ENCODE measurements around the gene LLGL1.

Gene LLGL1

DNA sequence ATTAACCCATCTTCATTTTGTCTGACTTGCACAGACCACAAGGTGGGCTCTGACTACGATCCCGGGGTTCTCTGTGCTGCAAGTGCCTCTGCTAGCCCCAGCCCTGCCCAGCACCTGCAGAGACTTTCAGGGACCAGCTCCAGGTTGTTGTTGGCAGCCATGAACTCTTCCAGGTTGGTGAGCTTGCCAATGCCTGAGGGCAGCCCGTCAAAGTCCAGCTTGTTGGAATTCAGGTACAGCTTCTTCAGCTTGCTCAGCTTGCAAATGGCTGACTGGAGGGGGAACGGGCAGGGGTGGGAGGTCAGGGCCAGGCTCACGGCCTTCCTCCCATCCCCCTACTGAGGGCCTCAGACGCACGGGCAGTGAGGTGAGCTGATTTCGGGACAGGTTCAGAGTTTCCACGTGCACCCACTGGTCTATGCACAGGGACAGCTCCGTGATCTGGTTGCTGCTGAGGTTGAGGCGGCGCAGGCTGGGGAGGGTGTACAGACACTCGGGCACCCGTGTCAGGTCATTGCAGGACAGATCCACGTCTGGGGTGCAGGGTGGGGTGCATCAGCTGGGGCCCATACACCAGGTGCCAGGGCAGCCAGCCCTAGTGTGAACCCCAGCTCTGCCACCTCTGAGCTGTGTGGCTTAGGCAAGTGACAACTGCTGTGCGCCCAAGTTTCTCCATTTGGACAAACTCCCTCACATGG lies 27.9 kb downstream of the LLGL1 start:
- no peak for DNase-seq (ENCODE audit: low read depth)

DNA sequence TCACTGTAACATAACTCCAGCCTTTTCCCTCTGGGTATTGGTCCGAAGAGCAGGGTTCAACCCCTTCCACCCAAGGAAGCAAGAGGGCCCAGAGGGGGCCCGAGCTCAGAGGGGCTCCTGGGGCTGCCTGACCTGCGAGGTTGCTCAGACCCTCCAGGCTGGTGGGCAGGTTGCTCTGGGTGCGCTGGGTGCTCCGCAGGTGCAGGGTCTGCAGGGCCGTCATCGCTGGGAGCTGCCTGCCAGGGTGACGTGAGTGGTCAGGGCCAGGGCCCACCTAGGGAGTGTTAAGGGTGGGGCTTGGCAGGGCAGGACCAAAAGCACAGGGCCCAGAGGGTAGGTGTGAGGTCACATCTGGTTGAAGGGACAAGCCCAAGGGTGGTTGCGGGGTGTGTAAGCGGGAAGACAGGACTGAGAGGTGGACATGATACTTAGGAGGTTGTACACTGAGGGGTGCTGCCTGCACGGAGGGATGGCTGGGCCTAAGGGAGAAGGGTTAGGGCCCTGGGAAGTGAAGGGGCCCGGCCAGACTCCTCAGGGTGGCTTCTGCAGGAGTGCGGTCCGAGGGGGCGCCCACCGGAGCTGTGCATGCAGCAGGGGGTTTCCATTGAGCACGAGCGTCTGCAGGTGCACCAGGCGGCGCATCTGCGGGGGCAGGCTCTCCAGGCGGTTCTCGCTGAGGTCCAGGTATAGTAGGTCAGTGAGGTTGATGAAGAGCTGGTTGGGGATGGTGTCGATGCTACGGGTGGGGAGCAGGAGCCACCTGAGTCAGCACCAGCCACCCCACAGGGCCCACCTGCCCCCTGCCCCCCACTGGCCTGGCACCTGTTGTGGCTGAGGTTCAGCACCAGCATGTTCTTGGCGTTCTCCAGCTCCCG lies 28.7 kb downstream of the LLGL1 start:
- DNase-seq (ENCODE audit: low read depth) = no peak

DNA sequence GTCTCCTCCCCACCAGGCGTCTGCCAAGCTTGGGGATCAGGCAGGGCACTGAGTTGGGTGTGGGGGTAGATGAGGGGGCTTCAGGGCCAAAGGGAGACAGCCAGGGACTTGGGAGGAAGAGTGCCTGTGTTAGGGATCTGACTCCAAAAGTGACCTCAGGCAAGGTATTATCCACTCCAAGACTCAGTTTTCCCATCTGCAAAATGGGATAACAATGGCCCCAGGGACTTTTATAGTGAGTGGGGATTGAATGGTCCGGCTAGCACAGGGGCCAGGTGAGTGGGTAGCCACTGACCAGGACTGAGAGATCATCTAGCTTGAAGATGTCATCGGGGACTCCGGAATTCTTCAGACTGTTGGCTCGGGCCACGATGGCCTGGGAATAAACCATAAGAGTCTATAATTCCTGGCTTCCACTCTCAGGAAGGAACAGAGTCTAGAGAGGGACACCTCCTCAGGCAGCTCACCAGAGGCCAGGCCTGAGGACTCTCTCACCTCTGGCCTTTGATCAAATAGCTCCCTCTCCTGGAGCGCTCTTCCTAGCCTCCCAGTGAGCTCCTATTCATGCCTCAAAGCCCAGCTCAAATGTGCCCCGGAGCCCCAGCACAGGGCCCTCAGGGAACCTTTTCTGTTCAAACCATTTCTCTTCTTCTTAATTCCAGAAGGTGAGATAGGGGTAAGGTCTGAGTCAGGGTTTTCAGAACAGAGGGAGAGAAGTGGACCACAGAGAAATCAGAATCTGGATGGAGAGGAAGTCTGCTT lies 29.6 kb downstream of the LLGL1 start:
- no peak for DNase-seq (ENCODE audit: low read depth)

DNA sequence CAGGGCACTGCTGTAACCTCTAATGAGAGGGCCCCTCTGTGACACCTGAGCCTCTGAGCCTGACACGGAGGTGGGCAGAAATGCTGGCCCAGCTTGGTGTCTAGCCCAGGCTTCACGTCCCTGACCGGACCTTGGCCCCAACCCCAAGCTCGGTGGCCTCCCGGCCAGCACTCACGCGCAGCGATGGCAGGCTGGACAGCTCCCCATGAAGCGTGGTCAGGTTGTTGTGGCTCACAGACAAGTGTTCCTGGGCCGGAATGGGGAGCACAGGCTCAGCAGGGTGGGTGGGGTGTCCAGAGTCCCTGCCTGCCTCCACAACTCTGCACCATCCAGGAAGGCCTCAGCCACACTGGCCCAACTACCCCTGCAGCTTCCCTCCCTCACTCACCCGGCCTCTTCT lies 30.9 kb downstream of the LLGL1 start:
- DNase-seq (ENCODE audit: low read depth) = no peak

DNA sequence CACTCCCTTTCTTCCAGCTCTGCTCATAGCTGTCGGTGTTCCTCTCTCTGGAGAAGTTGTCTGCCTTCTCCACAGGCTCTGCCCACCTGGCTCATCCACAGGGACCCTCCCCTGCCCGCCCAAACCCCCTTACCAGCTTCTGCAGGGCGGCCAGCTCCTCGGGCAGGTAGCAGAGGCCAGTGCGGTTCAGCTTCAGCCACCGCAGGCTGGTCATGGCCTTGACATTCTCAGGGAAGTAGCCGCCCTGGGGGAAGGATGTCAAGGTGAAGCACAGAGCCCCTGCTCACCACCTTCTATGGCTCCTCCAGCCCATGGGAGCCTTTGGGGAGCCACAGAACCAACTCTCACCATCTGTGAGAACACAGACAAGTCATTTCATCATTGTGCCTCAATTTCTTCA lies 31.3 kb downstream of the LLGL1 start:
- DNase-seq (ENCODE audit: low read depth) = no peak

DNA sequence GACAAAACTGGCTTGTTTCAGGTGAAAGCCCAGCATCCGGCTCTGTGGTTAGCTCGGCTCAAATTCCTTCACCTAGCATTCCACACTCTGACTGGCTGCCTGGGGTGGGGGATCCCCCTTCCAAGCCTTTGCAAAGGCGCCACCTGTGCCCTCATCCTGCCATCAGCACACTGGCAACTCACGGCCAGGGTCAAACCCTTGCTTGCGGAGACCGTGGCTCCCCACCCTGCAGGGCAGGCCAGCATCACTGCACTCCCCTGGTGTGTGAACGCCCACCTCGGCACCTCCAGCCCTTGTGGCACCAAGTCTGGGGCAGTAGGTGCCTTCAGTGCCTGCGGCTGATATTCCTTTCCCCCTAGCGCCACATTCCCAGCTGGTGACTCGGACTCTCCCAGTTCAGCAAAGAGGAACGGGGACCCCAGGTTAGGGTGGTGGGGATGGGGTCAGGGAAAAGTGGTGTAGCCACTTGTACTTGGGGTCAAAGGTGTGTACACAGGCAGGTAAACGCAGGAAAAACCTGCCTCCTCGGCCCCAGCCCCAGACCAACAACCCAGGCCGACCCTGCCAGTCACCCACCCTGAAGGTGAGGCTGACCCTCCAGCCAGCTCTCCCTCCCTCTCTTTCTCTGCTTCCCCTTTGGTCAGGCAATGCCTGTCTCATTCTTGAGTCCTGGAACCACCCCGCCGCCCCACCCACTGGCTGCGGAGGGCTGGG lies 32.0 kb downstream of the LLGL1 start:
- no peak for DNase-seq (ENCODE audit: low read depth)

DNA sequence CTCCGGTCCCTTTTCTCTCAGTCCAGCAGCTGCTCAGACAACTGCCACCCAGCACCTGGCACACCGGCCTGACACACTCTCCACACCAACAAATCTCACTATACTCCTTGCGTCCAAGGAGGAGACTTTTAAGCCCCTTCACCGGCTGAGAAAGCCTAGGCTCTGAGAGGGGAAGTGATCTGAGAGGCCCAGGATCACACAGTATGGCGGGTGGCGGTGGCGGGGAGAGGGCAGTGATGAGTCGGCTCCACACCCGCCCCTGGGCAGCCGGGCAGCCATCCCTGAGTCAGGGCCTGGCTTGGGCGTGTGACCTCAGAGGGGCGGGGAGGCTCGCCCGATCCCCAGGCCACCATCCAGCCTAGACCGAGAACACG lies 32.5 kb downstream of the LLGL1 start:
- peak; percentile 16 for DNase-seq (ENCODE audit: low read depth)

DNA sequence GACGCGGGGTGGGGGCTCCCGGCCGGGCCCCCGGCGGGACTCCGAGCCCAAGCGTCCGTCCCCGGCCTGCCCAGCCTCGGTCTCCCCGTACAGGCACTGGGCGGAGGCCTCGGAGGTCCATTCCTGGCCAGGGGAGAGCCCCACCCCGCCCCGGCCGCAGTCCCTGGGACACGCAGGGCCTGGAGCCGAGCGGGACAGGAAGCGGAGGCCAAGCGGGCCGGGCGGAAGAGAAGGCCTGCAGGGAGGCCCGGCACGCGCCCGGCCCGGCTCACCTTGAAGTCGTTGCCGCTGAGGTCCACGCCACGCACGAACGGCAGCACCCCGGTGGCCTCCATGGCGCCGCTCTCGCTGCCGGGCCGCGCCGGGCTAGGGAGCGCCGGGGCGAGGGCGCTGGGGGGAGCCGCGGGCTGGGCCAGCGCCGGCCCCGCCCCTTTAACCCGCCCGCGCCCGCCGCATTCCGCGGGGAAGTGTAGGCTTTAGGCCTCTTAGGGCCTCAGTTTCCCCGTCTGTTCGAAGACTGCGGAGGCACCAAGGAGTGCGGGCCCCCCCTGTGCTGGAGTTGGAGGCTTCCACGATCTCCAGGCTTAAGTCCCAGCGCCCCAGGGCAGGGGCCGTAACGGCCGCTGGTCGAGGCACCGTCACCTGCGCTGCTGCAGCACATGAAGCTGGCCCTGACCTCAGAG lies 33.1 kb downstream of the LLGL1 start, which contains the start of gene FLII:
Gene FLII, minus strand, starts transcription at position 383 of the 683 bp plus-strand sequence. Its CDS starts 48 bp downstream, at position 335.
- DNase-seq (ENCODE audit: low read depth) = peak; percentile 19

DNA sequence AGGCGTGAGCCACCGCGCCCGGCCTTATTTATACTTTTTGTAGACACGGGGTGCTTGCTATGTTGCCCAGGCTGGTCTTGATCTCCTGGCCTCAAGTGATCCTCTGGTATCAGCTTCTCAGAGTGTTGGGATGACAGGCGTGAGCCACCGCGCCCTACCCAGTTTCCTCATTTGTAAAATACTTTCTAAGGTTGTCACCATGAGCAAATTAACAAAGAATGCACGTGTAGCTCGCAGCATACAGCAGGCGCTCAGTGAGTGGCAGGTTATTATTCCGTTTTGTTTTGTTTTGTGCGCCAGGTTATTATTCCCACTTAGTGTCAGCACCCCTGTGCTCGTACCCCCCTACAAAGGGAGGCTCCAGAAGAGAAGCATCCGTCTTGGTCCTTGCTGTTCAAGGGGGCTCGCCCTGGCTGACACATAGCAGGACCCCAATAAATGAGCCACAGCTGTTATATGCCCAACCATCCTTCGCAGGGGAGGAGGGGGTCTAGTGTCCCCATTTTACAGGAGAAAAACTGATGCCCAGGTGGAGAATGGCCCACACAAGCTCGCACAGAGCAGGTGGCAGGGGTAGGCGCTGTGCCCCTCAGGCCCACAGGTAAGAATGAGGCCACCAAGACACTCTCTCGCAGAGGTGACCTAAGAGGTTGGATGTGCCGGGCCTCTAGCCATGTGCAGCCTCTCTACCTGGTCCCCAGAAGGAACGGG lies 34.3 kb downstream of the LLGL1 start:
- no peak for DNase-seq (ENCODE audit: low read depth)

DNA sequence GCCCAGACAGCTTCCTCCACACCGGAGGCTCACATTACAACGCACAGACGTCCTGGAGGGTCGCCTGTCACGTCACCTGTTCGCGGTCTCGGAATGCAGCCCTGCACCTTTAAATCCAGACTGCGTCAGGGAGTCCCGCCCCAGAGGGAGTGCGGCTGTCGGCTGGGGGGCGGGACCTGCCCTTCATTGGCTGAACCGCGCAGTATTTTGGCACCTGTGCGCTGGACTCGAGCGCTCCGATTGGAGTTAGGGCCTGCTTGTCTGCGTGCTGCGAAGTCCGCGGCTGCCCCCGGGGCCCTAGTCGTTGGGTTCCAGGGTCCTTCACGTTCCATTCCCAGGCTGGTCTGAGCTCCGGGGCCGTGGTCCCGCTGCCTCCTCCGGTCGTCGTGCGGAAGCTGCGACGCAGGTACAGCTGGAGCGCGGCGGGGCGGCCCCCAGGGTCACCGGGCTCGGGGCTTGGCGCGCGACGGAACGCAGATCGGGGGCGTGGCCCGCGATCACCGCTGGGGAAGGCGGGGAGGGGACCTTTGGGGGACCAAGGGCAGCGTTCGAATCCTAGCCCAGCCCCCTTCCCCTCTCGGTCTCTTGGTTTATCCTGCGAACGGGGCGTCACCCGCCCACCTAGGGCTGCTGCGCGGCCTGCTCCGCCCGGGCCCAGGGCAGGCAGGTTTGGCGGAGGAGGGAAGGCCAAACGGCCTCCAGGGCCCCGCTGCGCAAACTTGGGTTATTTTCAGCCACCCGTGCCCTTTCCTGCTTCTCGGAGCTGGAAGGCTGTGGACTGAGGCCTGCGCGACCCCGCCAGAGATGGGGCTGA lies 35.1 kb downstream of the LLGL1 start, which contains the start of gene MIEF2:
Gene MIEF2, plus strand, starts transcription at position 331 of the 814 bp plus-strand sequence. CDS start 2,059 bp downstream, outside the sequence.
- DNase-seq (ENCODE audit: low read depth) = peak; percentile 87

DNA sequence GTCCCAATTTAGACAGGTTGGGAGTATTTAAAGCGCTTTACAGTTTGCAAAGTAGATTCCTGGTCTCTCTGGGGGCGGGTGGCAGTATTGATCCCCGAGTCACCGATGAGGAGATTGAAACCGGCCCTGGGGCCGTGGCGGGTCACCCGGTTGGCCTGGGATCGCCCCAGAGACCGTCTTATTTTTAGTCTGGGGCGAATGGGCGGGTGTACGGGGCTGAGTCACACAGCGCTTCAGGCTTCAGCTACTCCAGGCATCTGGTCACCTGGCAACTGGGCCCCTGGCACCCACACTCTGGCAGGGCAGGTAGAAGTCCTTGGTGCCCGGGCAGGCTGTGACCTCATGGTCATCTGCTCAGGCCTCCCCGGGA lies 35.7 kb downstream of the LLGL1 start:
- peak; percentile 8 for DNase-seq (ENCODE audit: low read depth)

DNA sequence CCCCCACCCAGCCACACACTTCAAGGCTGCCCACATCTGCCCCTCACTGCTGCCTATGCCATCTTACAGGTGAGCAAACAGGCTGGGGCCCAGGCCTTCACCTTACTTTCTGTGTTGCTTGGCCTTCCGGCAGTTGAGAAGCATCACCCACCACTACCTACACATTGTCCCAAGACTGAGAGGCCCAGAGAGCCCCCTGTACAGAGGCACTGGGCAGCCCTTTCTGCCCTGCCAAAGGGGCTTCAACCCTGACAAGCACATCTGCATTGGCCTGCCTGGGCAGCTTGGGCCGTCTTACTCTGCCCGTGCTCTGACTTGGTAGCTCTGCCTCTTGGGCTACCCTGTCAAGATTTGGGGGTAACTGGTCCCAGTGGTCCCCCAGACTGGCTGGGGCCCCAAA lies 36.2 kb downstream of the LLGL1 start:
- no peak for DNase-seq (ENCODE audit: low read depth)

DNA sequence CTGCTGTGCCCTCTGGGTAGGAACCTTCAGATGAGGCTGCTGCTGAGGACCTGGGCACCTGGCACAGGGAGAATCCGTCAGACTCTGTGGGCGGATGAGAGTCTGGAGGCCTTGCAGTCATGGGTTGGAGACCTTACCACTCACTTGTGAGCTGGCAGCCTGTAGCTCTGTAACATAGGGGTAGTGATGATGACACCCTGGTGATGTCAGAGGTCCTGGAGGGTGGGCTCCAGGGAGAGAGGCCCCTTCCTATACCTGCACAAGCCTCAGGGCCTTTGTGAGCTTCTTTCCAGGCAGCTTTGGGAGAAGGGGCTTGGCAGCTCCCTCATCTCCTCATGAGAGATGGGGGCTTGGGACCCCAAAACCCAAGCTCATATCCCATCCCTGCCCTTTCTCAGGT lies 36.7 kb downstream of the LLGL1 start:
- DNase-seq (ENCODE audit: low read depth) = no peak

DNA sequence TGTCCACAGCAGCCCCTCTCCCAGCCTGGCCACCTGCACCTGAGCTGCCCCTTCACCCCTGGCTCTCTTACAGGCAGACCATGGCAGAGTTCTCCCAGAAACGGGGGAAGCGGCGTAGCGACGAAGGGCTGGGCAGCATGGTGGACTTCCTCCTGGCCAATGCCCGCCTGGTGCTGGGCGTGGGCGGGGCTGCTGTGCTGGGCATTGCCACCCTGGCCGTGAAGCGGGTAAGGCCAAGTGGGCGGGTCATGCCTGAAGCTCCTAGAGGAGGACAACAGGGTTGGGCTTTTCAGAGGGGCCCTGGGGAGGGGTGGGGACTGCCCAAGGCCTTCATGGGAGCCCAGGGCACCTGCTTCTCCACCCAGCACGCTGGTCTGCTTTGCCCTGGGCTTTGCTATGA lies 37.2 kb downstream of the LLGL1 start:
- DNase-seq (ENCODE audit: low read depth) = no peak

DNA sequence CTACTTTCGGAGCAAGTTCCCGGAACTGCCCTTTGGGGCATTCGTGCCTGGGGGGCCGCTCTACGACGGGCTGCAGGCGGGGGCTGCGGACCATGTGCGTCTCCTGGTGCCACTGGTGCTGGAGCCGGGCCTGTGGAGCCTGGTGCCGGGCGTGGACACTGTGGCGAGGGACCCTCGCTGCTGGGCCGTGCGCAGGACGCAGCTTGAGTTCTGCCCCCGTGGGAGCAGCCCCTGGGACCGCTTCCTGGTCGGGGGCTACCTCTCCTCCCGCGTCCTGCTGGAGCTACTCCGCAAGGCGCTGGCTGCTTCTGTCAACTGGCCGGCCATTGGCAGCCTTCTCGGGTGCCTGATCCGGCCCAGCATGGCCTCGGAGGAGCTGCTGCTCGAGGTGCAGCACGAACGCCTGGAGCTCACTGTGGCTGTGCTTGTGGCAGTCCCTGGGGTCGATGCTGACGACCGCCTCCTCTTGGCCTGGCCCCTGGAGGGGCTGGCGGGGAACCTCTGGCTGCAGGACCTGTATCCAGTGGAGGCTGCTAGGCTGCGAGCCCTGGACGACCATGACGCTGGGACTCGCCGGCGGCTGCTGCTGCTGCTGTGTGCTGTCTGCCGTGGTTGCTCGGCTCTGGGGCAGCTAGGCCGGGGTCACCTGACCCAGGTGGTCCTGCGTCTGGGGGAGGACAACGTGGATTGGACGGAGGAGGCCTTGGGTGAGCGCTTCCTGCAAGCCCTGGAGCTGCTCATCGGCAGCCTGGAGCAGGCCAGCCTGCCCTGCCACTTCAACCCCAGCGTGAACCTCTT lies 38.6 kb downstream of the LLGL1 start:
- no peak for DNase-seq (ENCODE audit: low read depth)

DNA sequence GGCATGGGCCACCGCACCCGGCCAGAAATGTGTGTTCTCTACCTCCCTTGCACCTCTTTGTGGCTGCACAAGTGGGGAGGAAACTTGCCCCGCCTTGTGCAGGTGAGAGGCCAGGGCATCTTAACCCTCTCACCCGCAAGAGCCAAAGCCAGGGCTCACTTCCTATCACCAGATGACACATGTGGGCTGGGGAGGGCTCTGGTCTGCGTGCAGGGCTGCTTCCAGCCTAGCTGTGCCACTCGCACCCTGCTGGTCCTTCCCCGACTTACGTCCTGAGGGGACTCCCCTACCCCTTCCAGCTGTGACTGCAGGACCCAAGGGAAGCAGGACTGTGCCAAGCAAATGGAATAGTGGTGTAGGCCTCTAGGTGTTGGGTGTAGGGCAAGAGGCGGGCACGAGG lies 41.9 kb downstream of the LLGL1 start:
- DNase-seq (ENCODE audit: low read depth) = no peak

DNA sequence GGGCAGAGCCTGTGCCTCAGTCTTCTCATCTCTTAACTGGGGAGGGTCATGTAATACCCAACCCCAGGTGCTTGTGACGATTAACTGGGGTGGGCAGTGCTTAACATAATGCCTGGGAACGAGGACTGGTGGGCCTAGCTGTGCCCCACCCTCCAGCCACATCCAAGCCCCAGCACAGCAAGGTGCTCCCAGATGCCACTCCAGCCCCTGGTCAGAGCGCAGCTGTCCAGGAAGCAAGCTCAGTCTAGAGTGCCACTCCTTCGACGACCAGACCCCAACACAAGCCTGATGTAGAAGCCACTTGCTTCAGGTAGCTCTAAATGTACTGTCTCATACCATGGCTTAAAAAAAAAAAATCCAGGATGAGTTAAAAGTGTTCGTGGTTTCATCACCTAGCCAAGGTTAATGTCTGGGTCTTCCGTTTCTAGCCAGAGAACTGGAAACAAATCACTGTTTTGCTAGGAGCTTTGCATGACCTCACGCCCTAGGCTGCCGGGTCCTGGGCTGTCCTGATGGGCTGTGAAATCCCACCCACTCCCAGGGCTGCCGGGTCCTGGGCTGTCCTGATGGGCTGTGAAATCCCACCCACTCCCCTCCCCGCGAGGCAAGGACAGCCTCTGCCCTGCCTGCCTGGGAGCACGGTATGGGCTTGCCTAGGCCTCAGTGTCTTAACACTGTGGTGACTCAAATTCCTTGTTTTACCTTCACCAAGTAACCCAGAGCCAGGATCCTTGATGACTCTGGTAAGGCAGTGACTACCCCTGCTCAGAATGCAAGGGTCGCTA lies 42.7 kb downstream of the LLGL1 start:
- no peak for DNase-seq (ENCODE audit: low read depth)
